ENCODE results near the gene CAMSAP2.

DNA sequence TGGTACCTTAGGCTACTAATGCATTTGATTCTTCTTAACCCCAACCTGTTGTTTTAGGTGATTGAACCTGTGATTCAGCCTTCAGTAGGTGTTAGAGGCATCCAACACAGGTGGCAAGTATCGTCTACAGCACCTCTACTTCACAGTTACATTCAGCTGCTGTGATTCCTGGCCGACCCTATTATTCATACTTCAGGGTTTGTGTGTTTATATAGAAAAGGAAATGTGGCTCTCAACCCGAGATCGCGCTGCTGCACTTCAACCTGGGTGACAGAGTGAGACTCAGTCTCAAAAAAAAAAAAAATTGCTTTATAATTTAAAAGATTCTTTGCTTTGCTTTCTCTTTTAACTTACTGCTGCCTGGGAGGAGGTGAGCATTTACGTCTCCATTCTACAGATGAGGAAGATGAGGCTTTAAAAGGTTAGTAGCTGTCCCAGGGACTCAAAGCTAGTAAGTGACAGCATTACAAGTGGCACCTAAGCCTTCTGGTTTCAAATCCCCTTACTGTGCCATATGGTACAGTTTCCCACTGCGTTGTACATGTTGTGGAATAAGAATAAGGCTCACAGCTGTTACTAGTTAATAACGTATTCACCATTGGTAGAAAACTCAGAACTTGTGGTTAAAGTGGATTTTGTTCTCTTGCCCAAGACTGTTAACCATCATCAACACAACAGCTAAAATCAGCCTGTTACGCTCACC, 124.2 kb downstream of the CAMSAP2 start:
- TF ChIP-seq, protein P1, sequence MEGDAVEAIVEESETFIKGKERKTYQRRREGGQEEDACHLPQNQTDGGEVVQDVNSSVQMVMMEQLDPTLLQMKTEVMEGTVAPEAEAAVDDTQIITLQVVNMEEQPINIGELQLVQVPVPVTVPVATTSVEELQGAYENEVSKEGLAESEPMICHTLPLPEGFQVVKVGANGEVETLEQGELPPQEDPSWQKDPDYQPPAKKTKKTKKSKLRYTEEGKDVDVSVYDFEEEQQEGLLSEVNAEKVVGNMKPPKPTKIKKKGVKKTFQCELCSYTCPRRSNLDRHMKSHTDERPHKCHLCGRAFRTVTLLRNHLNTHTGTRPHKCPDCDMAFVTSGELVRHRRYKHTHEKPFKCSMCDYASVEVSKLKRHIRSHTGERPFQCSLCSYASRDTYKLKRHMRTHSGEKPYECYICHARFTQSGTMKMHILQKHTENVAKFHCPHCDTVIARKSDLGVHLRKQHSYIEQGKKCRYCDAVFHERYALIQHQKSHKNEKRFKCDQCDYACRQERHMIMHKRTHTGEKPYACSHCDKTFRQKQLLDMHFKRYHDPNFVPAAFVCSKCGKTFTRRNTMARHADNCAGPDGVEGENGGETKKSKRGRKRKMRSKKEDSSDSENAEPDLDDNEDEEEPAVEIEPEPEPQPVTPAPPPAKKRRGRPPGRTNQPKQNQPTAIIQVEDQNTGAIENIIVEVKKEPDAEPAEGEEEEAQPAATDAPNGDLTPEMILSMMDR (conservative IDR thresholded peaks at IDR 0.05) = no peak
- TF ChIP-seq ZFX (IDR thresholded peaks at IDR 0.05) = no peak
